Mucosa of rectum (tissue), 2 donors: ENCODE data around the gene IQUB.

Experiments
- H3K27ac ChIP-seq, 2 donors: one replicate each; pipeline ENCODE4 v1.7.0; 2013; ENCODE audit warnings: inconsistent platforms in 2 of 2, low read depth in 2 of 2, low read length in 2 of 2
- H3K27me3 ChIP-seq, 2 donors: one replicate each; pipeline ENCODE4 v1.7.0; 2013; ENCODE audit warnings: low read length in 2 of 2; ENCODE audit not compliant: control insufficient read depth in 2 of 2, insufficient read depth in 2 of 2
- H3K36me3 ChIP-seq, 2 donors: one replicate each; pipeline ENCODE4 v1.7.0; 2013; ENCODE audit warnings: low read length in 2 of 2; ENCODE audit not compliant: control insufficient read depth in 2 of 2, insufficient read depth in 2 of 2
- H3K4me1 ChIP-seq, 2 donors: one replicate each; pipeline ENCODE4 v1.7.0; 2013; ENCODE audit warnings: low read length in 2 of 2, mild to moderate bottlenecking in 1 of 2; ENCODE audit not compliant: control insufficient read depth in 2 of 2, insufficient read depth in 2 of 2
- H3K4me3 ChIP-seq, 2 donors: one replicate each; pipeline ENCODE4 v1.7.0; 2013; ENCODE audit warnings: low read length in 2 of 2
- H3K9ac ChIP-seq, 2 donors: one replicate each; pipeline ENCODE4 v1.7.0; 2013; ENCODE audit warnings: low read length in 2 of 2, low read depth in 1 of 2, mild to moderate bottlenecking in 1 of 2
- H3K9me3 ChIP-seq, 2 donors: one replicate each; pipeline ENCODE4 v1.7.0; 2013; ENCODE audit warnings: low read length in 2 of 2; ENCODE audit not compliant: control insufficient read depth in 2 of 2
- donor health status: healthy.
- donor health status: Normal muscosa, but diverticular disease.

Gene IQUB

DNA sequence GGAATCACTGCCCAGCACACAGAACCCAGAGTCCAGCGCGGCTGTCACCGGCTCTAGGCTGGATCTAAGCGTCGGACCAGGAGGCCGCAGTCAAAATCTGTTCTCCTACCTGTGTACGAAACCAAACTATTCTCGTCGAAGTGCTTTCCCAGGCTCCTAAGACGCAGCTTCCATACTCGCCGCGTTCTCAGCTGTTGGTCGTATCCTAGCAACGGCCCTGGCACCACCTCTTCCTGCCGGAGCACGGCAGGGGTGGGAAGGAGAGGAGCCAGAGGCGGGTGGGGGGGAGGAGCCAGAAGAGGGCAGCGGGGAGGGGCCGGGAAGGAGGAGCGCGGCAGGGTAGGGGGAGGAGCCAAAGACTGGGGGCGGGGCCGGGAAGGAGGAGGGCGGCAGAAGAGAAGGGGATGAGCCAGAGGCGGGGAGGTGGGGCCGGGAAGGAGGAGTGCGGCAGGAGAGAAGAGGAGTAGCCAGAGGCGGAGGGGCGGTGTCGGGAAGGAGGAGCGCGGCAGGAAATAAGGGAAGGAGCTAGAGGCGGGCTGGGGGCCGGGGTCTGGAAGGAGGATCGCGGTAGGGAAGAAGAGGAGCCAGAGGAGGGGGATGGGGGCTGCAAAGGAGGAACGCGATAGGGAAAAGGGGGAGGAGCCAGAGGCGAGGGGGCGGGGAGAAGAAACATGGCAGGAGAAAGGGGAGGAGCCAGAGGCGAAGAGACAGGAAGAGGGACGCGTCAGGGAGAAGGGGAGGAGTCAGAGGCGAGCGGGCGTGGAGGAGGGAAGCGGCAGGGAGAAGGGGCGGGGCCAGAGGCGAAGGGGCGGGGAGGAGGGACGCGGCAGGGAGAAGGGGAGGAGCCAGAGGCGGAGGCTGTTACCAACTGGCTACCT, at the start of gene IQUB:
Gene IQUB, minus strand, starts transcription at position 213 of the 878 bp plus-strand sequence. CDS start 22,255 bp downstream, outside the sequence.
- Histone ChIP-seq H3K36me3 (no peaks in the 10 kb centered on the region), H3K4me3 (peak within 1 kb of the TSS; percentile 89 to 94), H3K9ac (peak within 1 kb of the TSS; percentile 58 to 74)

DNA sequence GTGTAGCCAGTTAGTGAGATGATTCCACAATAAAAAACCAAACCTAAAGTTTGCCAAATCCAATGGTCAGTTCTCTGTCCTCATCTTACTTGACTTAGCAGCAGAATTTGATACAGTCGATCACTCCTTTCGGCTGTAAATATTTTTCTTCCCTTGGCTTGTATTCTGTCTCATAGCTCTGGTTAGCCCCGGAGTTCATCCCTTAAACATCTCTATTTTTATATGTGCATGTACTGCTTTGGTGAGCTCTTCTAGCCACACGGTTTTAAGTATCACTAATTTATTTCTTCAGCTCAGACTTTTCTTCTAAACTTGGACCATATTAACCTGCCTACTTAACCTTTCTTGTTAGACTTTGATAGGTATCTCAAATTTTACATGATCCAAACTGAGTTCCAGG, 49.4 kb upstream of the IQUB start:
- H3K27ac ChIP-seq = no peak overlapping the region
- peaks cover 0 to 2% of the 10 kb centered on the region in 2 donors for H3K4me1 ChIP-seq
- H3K4me3 ChIP-seq = no peak overlapping the region
- H3K27me3 ChIP-seq = no peaks in the 10 kb centered on the region
- H3K9ac ChIP-seq = no peak overlapping the region
- no peaks in the 10 kb centered on the region for H3K9me3 ChIP-seq
- H3K36me3 ChIP-seq = no peaks in the 10 kb centered on the region

More for the DNA sequence above, at the start of gene IQUB:
- H3K4me1 ChIP-seq = peaks cover 4 to 5% of the 10 kb centered on the region in 2 donors
- H3K27ac ChIP-seq = peak within 1 kb of the TSS; percentile 78 to 87
- H3K27me3 ChIP-seq = peaks cover 6 to 9% of the 10 kb centered on the region in 2 donors
- H3K9me3 ChIP-seq = no peaks in the 10 kb centered on the region

DNA sequence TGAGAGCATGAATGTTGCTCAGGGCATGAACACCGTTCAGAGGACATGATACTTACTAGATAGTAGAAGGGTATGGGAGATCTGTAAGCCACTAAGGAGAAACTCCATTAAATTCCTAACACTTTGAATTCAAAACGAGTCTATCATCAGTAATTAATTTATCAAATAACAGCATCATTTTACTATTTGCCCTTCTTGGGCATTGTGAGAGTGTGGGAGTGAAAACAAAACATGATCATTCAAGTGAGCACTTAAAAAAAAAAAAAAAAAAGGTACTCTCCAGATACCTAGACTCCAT, 46.7 kb upstream of the IQUB start:
- no peak overlapping the region for H3K27ac ChIP-seq
- no peaks in the 10 kb centered on the region for H3K27me3 ChIP-seq
- H3K4me1 ChIP-seq = peaks cover 0 to 2% of the 10 kb centered on the region in 2 donors
- no peaks in the 10 kb centered on the region for H3K9me3 ChIP-seq
- no peak overlapping the region for H3K4me3 ChIP-seq
- no peak overlapping the region for H3K9ac ChIP-seq
- H3K36me3 ChIP-seq = no peaks in the 10 kb centered on the region

DNA sequence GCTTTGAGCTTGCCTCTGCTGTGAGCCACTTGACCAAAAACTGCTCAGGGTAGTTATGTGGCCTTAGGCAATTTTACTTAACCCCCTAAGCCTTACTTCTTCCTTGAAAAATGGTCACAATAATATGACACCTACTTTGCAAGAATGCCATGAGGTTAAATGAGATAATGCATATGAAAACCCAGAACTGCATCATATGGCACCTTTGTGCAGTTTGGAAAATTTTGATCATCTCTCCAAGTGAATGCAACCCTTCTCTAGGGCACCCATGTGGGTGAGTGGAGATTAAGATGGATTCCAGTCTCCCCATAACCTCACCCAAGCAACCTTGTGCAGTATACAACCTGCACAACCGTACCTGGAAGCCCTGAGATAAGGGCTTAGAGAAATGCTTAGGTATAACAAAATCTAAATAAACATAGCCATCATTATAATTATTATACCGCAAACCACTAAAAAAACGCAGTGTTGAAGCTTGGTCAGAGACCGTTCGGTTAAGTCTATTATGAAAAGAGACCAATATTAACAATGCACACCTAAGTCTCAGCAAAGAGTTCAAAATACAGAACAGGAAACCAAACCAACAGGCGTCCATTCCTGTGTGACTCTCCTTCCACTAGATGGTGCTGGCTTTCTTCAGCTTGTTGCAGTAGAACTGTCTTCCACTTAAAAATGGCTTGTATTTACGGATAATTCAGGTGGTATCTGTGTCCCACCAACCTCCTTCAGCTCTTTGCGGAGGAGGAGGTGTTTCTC, 46.2 kb upstream of the IQUB start:
- Histone ChIP-seq H3K27ac (no peak overlapping the region), H3K4me1 (peaks cover 0 to 2% of the 10 kb centered on the region in 2 donors), H3K4me3 (no peak overlapping the region)

DNA sequence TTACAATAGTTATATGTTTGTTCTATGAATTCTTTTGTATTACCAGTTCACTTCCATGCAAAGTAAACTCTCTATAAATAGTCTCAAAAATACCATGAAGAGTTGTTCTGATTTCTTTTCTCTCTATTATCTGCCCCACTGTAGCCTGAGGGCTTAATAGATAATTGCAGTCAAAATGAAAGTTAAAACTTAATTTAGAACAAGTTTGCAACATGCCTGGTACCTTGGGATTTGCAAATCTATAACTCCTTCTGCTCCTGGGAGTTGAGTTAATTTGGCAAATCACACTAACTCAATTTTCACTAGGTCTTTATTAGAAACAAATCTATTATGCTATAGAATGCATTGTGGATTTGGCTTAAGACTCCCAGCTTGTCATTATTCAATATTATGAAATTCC, 45.0 kb upstream of the IQUB start:
- Histone ChIP-seq H3K4me3 (no peak overlapping the region), H3K27ac (no peak overlapping the region), H3K9ac (no peak overlapping the region), H3K4me1 (peaks cover 0 to 2% of the 10 kb centered on the region in 2 donors), H3K9me3 (no peaks in the 10 kb centered on the region), H3K27me3 (no peaks in the 10 kb centered on the region), H3K36me3 (no peaks in the 10 kb centered on the region)

More for the DNA sequence above, 46.2 kb upstream of the IQUB start:
- Histone ChIP-seq H3K36me3 (no peaks in the 10 kb centered on the region), H3K27me3 (no peaks in the 10 kb centered on the region), H3K9me3 (no peaks in the 10 kb centered on the region), H3K9ac (no peak overlapping the region)

DNA sequence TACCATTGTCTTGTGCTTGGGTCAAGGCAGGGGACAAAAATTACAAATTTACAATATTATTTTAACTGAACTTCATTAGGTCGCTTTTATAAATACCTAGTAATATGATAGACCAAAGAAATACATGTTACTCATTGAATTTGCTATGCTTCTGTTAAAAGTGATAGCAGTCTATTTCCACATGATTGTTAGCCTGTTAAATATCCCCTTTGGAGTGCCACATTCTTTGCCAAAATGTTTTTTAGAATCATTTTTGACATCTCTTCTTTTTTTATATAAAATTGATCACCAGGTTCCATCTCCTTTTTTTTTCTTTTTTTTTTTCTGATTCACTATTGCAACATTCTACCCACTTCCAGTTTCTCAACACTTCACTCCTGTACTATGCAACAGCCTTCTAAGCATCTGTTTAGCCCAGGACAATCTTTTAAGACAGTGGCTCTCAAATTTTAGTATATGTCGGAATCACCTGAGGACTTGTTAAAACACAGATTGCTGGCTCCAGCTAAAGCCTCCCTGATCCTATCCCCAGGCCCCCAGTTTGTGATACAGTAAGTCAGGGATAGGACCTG, 39.6 kb upstream of the IQUB start:
- Histone ChIP-seq H3K4me1 (no peaks in the 10 kb centered on the region), H3K9ac (no peak overlapping the region), H3K27ac (no peak overlapping the region), H3K36me3 (no peaks in the 10 kb centered on the region), H3K27me3 (no peaks in the 10 kb centered on the region), H3K4me3 (no peak overlapping the region), H3K9me3 (no peaks in the 10 kb centered on the region)

DNA sequence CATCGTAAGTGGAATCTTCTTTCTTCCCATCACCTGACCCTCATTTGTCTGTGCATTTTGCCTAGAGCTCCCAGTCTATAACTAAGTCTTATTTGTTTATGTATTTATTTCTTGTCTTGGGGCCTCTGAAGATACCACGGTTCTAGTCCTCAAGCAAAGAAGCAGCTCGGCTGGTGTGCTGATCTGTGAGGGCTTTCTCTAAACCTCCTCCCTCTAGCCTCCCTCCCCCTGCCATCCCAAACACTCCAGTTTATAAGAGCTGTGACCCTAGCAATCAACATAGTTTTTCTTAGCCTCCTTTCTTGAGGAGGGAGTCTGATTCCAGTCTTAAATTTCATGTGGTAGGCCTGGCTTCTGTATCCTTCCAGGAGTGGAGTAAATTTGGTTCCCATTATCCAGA, 38.9 kb upstream of the IQUB start:
- Histone ChIP-seq H3K36me3 (no peaks in the 10 kb centered on the region), H3K4me3 (no peak overlapping the region), H3K4me1 (no peaks in the 10 kb centered on the region), H3K9ac (no peak overlapping the region), H3K27me3 (no peaks in the 10 kb centered on the region), H3K9me3 (no peaks in the 10 kb centered on the region), H3K27ac (no peak overlapping the region)

DNA sequence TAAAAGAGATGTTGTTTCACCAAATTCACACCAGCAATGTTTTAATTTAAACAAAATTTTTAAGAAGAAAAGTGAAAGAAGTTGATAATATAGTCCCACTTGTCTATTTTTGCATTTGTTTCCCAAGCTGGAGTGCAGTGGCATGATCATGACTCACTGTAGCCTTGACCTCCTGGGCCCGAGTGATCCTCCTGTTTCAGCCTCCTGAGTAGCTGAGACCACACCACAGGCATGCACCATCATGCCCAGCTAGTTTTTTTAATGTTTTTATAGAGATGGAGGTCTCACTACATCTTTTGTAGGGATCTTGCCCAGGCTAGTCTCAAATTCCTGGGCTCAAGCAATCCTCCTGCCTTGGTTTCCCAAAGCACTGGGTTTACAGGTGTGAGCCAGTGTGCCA, 37.3 kb upstream of the IQUB start:
- no peaks in the 10 kb centered on the region for H3K27me3 ChIP-seq
- H3K9me3 ChIP-seq = no peaks in the 10 kb centered on the region
- no peak overlapping the region for H3K4me3 ChIP-seq
- no peak overlapping the region for H3K9ac ChIP-seq
- no peaks in the 10 kb centered on the region for H3K36me3 ChIP-seq
- no peak overlapping the region for H3K27ac ChIP-seq
- H3K4me1 ChIP-seq = no peaks in the 10 kb centered on the region

DNA sequence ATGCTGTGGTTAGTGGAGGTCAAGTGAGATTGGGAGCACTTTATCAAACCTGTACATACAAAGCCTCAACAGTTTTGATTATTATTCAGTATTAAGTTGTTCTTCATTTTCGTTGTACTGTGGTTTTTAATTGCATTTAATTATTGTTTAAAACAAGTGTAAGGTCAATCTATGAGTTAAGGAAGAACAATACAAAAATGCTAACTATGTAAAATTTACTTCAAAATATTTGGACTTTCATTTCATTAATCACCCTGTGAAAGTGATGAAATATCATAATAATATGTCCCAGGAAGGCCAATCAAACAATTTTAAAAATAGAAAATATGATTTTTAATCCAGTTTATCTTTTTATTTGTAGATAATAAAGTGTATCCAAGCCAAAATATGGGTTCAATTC, 36.8 kb upstream of the IQUB start:
- Histone ChIP-seq H3K36me3 (no peaks in the 10 kb centered on the region), H3K27ac (no peak overlapping the region), H3K4me3 (no peak overlapping the region), H3K9ac (no peak overlapping the region), H3K4me1 (no peaks in the 10 kb centered on the region), H3K9me3 (no peaks in the 10 kb centered on the region), H3K27me3 (no peaks in the 10 kb centered on the region)
